ENCODE measurements around the gene ACTL10.

DNA sequence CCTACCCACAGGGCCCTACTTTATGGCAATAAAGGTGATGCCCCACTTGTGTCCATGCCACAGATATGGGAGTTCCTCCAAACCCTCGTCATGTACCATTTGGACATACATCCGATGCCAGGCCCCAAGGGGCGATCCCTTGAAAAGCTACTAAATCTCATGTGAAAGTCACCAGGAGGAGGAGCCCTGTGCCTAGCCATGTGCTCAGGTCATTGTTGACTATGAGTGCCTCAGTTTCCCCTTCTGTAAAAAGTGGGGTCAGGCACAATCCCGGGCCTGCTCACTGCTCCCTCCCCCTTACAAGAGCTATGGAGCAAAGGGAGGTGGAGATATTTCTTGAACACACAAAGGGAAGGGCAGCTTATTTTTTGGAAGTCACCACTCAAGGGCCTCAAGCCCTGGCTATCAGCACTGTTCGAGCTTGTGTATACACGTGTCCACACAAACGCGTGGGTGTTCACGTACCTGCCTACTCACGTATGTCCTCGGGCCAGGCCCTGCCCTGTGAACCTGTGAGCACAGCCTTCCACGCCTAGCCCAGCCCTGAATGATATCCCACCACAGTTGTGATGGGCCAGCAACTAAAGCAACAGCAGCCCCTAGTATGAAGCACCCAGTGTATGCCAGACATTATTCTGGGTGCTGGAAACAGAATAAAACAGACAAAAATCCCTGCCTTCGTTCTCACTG lies 1.9 kb downstream of the ACTL10 start:
- no peak for TF ChIP-seq TAF1 (IDR thresholded peaks at IDR 0.05; ENCODE audit: borderline replicate concordance, insufficient read depth, low read length)
- no peak for TF ChIP-seq POLR2AphosphoS5 (IDR thresholded peaks at IDR 0.05; ENCODE audit: low read depth, low read length)
- TF ChIP-seq, protein P1, sequence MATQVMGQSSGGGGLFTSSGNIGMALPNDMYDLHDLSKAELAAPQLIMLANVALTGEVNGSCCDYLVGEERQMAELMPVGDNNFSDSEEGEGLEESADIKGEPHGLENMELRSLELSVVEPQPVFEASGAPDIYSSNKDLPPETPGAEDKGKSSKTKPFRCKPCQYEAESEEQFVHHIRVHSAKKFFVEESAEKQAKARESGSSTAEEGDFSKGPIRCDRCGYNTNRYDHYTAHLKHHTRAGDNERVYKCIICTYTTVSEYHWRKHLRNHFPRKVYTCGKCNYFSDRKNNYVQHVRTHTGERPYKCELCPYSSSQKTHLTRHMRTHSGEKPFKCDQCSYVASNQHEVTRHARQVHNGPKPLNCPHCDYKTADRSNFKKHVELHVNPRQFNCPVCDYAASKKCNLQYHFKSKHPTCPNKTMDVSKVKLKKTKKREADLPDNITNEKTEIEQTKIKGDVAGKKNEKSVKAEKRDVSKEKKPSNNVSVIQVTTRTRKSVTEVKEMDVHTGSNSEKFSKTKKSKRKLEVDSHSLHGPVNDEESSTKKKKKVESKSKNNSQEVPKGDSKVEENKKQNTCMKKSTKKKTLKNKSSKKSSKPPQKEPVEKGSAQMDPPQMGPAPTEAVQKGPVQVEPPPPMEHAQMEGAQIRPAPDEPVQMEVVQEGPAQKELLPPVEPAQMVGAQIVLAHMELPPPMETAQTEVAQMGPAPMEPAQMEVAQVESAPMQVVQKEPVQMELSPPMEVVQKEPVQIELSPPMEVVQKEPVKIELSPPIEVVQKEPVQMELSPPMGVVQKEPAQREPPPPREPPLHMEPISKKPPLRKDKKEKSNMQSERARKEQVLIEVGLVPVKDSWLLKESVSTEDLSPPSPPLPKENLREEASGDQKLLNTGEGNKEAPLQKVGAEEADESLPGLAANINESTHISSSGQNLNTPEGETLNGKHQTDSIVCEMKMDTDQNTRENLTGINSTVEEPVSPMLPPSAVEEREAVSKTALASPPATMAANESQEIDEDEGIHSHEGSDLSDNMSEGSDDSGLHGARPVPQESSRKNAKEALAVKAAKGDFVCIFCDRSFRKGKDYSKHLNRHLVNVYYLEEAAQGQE (IDR thresholded peaks at IDR 0.05; ENCODE audit: insufficient read depth in 1 of 2, low read depth in 2 of 2, low read length in 2 of 2), result no peak
- TF ChIP-seq FOXP2 (optimal IDR thresholded peaks at IDR 0.05; ENCODE audit: borderline replicate concordance, extremely low read depth, extremely low read length, insufficient read depth), result no peak
